ENCODE measurements around the gene MRPL41.
"Not testable (repeated sequence)": the region's sequence is repeated elsewhere in the genome, so short reads cannot be mapped to it uniquely, and the experiment has no call there.

MRPL41 gene

GRCh38 chr9:137588311-137588710 is 36.6 kb downstream of the MRPL41 start:
- DNase-seq = no peak

- DNase-seq = no peak
Observed at GRCh38 chr9:137588891-137589290, 37.2 kb downstream of the MRPL41 start.

- DNase-seq = no peak
Observed at GRCh38 chr9:137589441-137590122, 37.9 kb downstream of the MRPL41 start.

GRCh38 chr9:137590123-137590468 is 38.4 kb downstream of the MRPL41 start:
- DNase-seq = no peak

GRCh38 chr9:137590469-137591383 is 39.0 kb downstream of the MRPL41 start, which contains the start of gene ZMYND19:
Gene ZMYND19, minus strand, starts transcription at chr9:137590512. Its CDS starts 249 bp downstream, at chr9:137590263.
- DNase-seq = peak; percentile 87

- DNase-seq = no peak
Observed at GRCh38 chr9:137592767-137593166, 41.1 kb downstream of the MRPL41 start.

GRCh38 chr9:137593176-137593575 is 41.5 kb downstream of the MRPL41 start:
- no peak for DNase-seq

- DNase-seq = not testable (repeated sequence)
Observed at GRCh38 chr9:137596577-137596976, 44.9 kb downstream of the MRPL41 start.

GRCh38 chr9:137598943-137599342 is 47.3 kb downstream of the MRPL41 start:
- no peak for DNase-seq

Measured in activated T-cell treated with anti-CD3 and anti-CD28 coated beads for 4 hours (primary cell).